DOHH2 (cell line): Measurements from ENCODE around the gene CFAP57.

Experiments used
- CTCF ChIP-seq: fragments of 200-600 bp; sonication (generic); IDR thresholded peaks from one replicate; pipeline ENCODE4 v1.5.1; 2014; ENCODE audit warnings: antibody characterized with exemption, mild to moderate bottlenecking, low read depth, low read length; ENCODE audit not compliant: poor library complexity, severe bottlenecking
- EZH2phosphoT487 ChIP-seq: fragments of 200-600 bp; sonication (generic); IDR thresholded peaks from 2 replicates; pipeline ENCODE4 v1.6.1; 2017; ENCODE audit warnings: borderline replicate concordance, mild to moderate bottlenecking, antibody characterized with exemption, low read length, moderate library complexity, mixed read lengths

- TF ChIP-seq CTCF = no peak
- TF ChIP-seq EZH2phosphoT487 = no peak
Measured at GRCh38 chr1:43296207-43296606, 124.1 kb downstream of the CFAP57 start.
